Fibroblast of lung (primary cell): ENCODE data around the gene ITPR2. TPM values are rescaled to one million over a fixed set of nuclear protein-coding genes. Genes with fewer than 3 reads are reported as not detected.

Source experiments
- DNase-seq, 2 donors: peaks; one replicate each; pipeline versions ENCODE4 v3.0.0 to v3.0.0-alpha.2; 2010; ENCODE audit warnings: low read depth in 2 of 2
- H2AFZ ChIP-seq: 2 replicates; pipeline ENCODE4 v1.5.1; 2012; ENCODE audit warnings: low read length, control low read depth, inconsistent platforms
- H3K27ac ChIP-seq: 2 replicates; pipeline ENCODE4 v1.5.1; 2011; ENCODE audit warnings: low read length, control low read depth; ENCODE audit not compliant: insufficient read depth
- H3K27me3 ChIP-seq: 2 replicates; pipeline ENCODE4 v1.5.1; 2011; ENCODE audit warnings: mild to moderate bottlenecking, low read length; ENCODE audit not compliant: control insufficient read depth, insufficient read depth
- H3K36me3 ChIP-seq: 2 replicates; pipeline ENCODE4 v1.5.1; 2011; ENCODE audit warnings: low read length; ENCODE audit not compliant: control insufficient read depth, insufficient read depth
- H3K4me1 ChIP-seq: 2 replicates; pipeline ENCODE4 v1.5.1; 2011; ENCODE audit warnings: low read length; ENCODE audit not compliant: control insufficient read depth, insufficient read depth; ENCODE audit errors: extremely low read depth
- H3K4me2 ChIP-seq: 2 replicates; pipeline ENCODE4 v1.5.1; 2011; ENCODE audit warnings: low read length, control low read depth; ENCODE audit not compliant: insufficient read depth; ENCODE audit errors: extremely low read depth
- H3K4me3 ChIP-seq, 4 experiments: fragments of 200-600 bp in 1 of 4; sonication (generic) in 1 of 4; replicated peaks in 1 of 4; 2 replicates each; pipeline ENCODE4 v1.5.1; 2011 to 2016; ENCODE audit warnings: low read length in 4 of 4, low read depth in 3 of 4, mild to moderate bottlenecking in 3 of 4, control low read depth in 2 of 4, inconsistent platforms in 1 of 4, mixed read lengths in 1 of 4; ENCODE audit not compliant: insufficient read depth in 1 of 4; ENCODE audit errors: control extremely low read depth in 1 of 4
- H3K79me2 ChIP-seq: 2 replicates; pipeline ENCODE4 v1.5.1; 2012; ENCODE audit warnings: mild to moderate bottlenecking, low read length, inconsistent platforms; ENCODE audit not compliant: control insufficient read depth, insufficient read depth
- H3K9ac ChIP-seq: 2 replicates; pipeline ENCODE4 v1.5.1; 2011; ENCODE audit warnings: mild to moderate bottlenecking, low read length, control low read depth; ENCODE audit not compliant: insufficient read depth
- H3K9me3 ChIP-seq: 2 replicates; pipeline ENCODE4 v1.5.1; 2012; ENCODE audit warnings: low read depth, low read length; ENCODE audit not compliant: control insufficient read depth, insufficient read depth
- H4K20me1 ChIP-seq: 2 replicates; pipeline ENCODE4 v1.5.1; 2011; ENCODE audit warnings: low read length; ENCODE audit not compliant: control insufficient read depth, insufficient read depth; ENCODE audit errors: extremely low read depth
- EZH2 ChIP-seq: IDR thresholded peaks from 2 replicates; pipeline ENCODE4 v1.5.1; 2012; ENCODE audit warnings: low read length, control low read depth, mild to moderate bottlenecking; ENCODE audit errors: missing control alignments
- polyA plus RNA-seq, 2 donors: library from polyadenylated mRNA; depleted of rRNA in 1 of 2; stranded (reverse) in 1 of 2; unstranded in 1 of 2; fragments of >200 nt; gene quantifications; 2 replicates each; pipeline ENCODE4 v1.2.1, GENCODE V29; 2011 to 2012; ENCODE audit warnings: missing spikeins in 1 of 2
- total RNA-seq: library from RNA; depleted of rRNA; stranded (reverse); fragments of >200 nt; gene quantifications from 2 replicates; pipeline ENCODE4 v1.2.1, GENCODE V29; 2014
- TF ChIP-seq, protein P1 (sequence below), 2 donors: IDR thresholded peaks in 1 of 2; conservative IDR thresholded peaks in 1 of 2; 1 replicate in 1 of 2; 2 replicates in 1 of 2; pipeline ENCODE4 v1.5.1; 2011 to 2012; ENCODE audit warnings: low read length in 2 of 2, control low read depth in 1 of 2, inconsistent platforms in 1 of 2, low read depth in 1 of 2, mild to moderate bottlenecking in 1 of 2

ITPR2 gene
- total and polyA plus RNA-seq, 2 donors (not counting 1 experiment from before 2014, with no cell fraction given), result 5.1 to 24.6 TPM

DNA sequence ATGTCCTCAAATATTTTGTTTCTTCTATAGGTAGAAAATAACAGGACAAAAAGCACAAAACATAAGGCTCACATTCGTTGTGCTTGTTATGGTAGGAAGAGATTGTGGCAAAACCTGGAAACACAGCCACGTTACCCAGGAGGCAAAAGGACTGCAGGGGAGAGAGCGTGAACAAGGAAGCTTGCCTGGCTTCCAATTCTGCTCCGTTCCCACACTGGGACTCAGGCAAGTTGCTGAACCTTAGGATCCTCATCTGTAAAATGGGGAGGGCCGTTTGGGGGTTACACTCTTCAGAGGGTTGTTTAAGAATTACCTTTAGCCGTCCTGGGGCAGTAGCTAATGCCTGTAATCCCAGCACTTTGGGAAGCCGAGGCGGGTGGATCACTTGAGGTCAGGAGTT, 432.4 kb downstream of the ITPR2 start:
- TF ChIP-seq, protein P1, sequence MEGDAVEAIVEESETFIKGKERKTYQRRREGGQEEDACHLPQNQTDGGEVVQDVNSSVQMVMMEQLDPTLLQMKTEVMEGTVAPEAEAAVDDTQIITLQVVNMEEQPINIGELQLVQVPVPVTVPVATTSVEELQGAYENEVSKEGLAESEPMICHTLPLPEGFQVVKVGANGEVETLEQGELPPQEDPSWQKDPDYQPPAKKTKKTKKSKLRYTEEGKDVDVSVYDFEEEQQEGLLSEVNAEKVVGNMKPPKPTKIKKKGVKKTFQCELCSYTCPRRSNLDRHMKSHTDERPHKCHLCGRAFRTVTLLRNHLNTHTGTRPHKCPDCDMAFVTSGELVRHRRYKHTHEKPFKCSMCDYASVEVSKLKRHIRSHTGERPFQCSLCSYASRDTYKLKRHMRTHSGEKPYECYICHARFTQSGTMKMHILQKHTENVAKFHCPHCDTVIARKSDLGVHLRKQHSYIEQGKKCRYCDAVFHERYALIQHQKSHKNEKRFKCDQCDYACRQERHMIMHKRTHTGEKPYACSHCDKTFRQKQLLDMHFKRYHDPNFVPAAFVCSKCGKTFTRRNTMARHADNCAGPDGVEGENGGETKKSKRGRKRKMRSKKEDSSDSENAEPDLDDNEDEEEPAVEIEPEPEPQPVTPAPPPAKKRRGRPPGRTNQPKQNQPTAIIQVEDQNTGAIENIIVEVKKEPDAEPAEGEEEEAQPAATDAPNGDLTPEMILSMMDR (conservative IDR thresholded peaks at IDR 0.05 in 1 of 2, IDR thresholded peaks at IDR 0.05 in 1 of 2; ENCODE audit: low read depth in 1 of 2, low read length in 2 of 2), result no peak
- TF ChIP-seq EZH2, result no peak
- H3K4me1 ChIP-seq, result no peaks in the 10 kb centered on the region
- H3K9me3 ChIP-seq, result no peaks in the 10 kb centered on the region
- H3K27me3 ChIP-seq, result no peaks in the 10 kb centered on the region
- H3K27ac ChIP-seq, result no peak overlapping the region
- no peak overlapping the region for H2AFZ ChIP-seq
- H3K9ac ChIP-seq, result no peak overlapping the region
- no peak overlapping the region for H3K4me3 ChIP-seq
- H4K20me1 ChIP-seq, result no peaks in the 10 kb centered on the region
- no peaks in the 10 kb centered on the region for H3K36me3 ChIP-seq
- no peak for DNase-seq
- H3K79me2 ChIP-seq, result no peaks in the 10 kb centered on the region
- no peak overlapping the region for H3K4me2 ChIP-seq

DNA sequence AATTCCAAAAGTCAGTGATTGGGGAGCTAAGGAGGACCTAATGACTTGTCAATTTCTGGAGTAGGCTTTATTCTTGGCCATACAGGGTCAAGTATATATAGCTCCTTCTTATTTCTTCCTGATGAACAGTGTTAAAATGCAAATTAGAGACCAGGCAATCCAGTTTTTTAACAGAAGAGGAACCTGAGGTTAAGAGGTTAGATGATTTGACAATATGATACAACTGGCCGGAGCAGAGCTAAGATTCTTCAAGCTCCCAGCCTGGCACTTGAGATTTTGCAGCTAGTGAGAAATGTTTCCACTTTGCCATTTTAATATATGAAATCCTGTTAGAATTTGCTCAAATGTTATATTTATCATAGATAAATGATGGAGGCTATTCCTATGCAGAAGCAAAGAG, 433.6 kb downstream of the ITPR2 start:
- no peaks in the 10 kb centered on the region for H4K20me1 ChIP-seq
- H2AFZ ChIP-seq, result no peak overlapping the region
- H3K27me3 ChIP-seq, result no peaks in the 10 kb centered on the region
- TF ChIP-seq, protein P1 (conservative IDR thresholded peaks at IDR 0.05 in 1 of 2, IDR thresholded peaks at IDR 0.05 in 1 of 2; ENCODE audit: low read depth in 1 of 2, low read length in 2 of 2), result no peak
- H3K9me3 ChIP-seq, result no peaks in the 10 kb centered on the region
- H3K79me2 ChIP-seq, result no peaks in the 10 kb centered on the region
- no peak overlapping the region for H3K4me2 ChIP-seq
- H3K4me3 ChIP-seq, result no peak overlapping the region
- DNase-seq, result no peak
- no peaks in the 10 kb centered on the region for H3K36me3 ChIP-seq
- H3K9ac ChIP-seq, result no peak overlapping the region
- H3K4me1 ChIP-seq, result no peaks in the 10 kb centered on the region
- no peak overlapping the region for H3K27ac ChIP-seq

DNA sequence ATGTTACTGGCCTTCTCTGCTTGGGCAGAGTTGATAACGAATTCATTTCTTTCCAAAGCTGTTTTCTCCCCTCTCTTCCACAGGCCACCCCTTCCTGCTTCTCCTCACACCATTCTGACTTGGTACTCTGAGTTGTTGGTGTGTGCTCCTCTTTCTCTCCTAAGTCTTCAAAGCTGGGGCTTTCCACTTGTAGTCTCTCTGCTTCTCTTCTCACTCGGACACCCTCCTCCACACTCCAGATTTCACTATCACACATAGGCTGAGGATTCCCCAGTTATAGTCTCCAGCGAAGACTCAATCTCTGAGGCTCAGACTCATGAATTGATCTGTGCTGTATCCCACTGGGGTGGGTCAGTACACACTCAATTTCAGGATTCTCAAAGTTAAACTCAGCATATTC, 436.6 kb downstream of the ITPR2 start:
- H3K79me2 ChIP-seq, result no peaks in the 10 kb centered on the region
- no peak overlapping the region for H3K4me3 ChIP-seq
- no peaks in the 10 kb centered on the region for H3K9me3 ChIP-seq
- H3K27me3 ChIP-seq, result no peaks in the 10 kb centered on the region
- H3K27ac ChIP-seq, result no peak overlapping the region
- no peak overlapping the region for H2AFZ ChIP-seq
- no peak for DNase-seq
- H3K4me2 ChIP-seq, result no peak overlapping the region
- TF ChIP-seq, protein P1 (conservative IDR thresholded peaks at IDR 0.05 in 1 of 2, IDR thresholded peaks at IDR 0.05 in 1 of 2; ENCODE audit: low read depth in 1 of 2, low read length in 2 of 2), result no peak
- no peak for TF ChIP-seq EZH2
- H3K36me3 ChIP-seq, result no peaks in the 10 kb centered on the region
- no peak overlapping the region for H3K9ac ChIP-seq
- H4K20me1 ChIP-seq, result no peaks in the 10 kb centered on the region
- H3K4me1 ChIP-seq, result no peaks in the 10 kb centered on the region
